ENCODE results near the gene PAK2.
"Not testable (repeated sequence)": the region's sequence is repeated elsewhere in the genome, so short reads cannot be mapped to it uniquely, and the experiment has no call there.

The PAK2 gene

DNA sequence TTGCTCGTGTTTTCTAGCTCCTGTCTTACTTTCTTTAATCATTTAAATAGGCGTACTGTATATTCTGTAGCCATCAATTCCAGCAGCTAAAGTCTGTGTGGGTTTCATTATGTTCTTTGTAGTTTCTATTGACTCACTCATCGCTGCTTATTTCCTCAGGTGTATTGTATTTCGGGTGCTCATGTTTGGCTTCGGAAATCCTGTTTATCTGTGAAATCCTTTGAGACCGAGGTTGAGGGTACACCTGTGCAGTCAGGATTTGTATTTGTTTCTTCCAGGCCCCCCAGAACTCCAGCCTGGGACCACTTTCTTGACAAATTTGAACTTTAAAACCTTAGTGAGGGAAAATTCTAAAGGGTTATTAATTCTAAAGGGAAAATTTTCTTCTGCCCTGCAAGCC is 2.0 kb upstream of the PAK2 start:
- DNase-seq: no peak

DNA sequence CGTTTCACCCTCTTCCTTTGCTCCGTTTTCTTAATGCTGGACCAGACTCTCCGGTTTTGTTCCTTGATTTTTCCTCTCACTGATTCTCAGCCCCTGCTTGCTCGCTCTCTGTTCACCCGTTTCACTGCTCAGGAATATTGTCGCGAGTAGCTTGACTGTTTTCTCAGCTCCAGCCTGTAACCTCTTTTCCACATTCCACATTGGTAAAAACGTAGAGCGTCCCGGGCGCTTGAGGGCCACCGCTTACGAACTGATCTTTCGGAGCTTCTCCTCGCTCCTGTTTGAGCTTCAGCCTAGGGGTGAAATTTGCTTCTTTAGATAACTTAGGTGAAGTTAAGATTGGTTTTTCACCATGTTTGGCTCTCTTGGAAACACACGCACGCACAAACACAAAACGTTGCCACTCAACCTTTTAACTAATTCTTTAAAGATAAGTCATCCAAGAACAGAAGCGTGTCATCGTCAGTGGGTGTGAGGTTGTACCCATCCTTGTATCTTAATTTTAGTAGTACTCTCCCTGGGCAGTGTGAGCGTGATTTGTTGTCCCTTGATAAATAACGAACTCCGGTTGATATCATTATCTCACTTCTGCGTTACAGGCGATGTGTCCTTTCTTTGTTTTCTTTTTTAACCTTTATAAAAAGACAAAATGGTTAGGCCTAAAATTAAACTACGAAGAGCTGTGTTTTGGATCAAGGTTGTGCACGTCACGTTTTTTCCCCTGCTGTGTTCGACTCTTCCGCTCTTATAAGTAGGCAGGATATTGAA is 1.0 kb downstream of the PAK2 start:
- DNase-seq: no peak

DNA sequence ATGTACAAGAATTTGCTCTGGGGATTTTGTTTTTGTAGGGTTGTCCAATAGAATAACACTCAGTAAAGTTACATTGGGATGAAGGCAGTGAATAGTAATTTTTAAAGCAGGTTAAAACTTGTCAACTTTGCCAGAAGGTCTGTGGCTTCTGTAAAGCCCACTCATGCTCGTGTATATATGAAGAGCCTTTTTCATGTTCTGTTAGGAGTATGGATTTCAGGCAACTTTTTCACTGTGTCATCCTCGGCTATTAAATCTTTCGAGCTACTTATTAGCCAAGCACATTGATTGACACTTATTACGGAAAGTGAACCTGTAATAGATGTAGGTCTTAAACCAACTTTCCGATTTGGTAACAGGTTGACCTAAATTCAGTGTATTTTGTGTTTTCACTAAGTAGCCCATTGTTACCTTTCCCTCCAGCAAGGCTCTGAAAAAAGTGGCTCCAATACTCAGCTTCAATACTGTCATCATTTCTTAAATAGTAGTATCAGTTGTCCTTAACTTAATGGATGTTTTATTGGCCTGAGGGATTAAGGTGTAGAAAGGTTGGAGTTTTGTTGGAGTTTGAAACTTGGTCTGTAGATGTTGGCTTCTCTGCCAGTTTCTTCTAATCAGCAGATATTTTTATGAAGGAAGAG is 1.7 kb downstream of the PAK2 start:
- no peak for DNase-seq

DNA sequence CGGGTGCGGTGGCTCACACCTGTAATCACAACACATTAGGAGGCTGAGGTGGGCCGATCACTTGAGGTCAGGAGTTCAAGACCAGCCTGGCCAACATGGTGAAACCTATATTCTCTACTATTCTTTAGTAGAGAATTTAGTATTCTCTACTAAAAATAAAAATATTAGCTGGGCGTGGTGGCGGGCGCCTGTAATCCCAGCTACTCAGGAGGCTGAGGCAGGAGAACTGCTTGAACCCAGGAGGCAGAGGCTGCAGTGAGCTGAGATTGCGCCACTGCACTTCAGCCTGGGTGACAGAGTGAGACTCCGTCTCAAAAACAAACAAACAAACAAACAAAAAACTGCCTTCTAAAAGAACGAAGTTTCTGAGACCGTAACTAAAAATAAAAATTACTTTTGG is 3.9 kb downstream of the PAK2 start:
- DNase-seq: not testable (repeated sequence)

DNA sequence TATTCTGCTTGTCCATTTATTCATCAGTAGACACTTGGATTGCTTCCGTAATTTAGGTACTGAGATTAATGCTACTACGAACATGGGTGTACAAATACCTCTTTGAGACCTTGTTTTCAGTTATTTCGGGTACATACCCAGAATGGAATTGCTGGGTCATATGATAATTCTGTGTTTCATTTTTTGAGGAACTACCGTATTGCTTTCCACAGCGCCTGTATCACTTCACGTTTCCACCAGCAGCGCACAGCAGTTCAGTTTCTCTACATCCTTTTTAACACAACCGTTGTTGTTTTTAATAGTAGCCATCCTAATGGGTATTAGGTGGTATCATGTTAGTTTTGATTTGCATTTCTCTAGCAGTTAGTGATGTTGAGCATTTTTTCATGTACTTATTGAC is 9.5 kb downstream of the PAK2 start:
- DNase-seq: peak; percentile 21

DNA sequence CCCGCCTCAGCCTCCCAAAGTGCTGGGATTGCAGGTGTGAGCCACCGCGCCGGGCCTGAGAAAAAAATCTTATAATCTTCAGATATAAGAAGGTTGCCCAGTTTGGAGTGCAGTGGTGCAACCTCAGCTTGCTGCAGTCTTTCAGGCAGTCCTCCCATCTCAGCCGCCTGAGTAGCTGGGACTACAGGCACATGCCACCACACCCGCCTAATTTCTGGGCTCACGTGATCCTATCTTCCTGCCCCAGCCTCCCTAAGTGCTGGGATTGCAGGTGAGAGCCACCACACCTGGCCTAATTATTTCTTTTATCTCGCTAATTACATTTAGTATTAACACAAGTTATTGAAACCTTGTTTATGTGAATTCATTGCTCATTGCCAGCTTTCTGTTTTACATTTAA is 13.5 kb downstream of the PAK2 start:
- DNase-seq: no peak

DNA sequence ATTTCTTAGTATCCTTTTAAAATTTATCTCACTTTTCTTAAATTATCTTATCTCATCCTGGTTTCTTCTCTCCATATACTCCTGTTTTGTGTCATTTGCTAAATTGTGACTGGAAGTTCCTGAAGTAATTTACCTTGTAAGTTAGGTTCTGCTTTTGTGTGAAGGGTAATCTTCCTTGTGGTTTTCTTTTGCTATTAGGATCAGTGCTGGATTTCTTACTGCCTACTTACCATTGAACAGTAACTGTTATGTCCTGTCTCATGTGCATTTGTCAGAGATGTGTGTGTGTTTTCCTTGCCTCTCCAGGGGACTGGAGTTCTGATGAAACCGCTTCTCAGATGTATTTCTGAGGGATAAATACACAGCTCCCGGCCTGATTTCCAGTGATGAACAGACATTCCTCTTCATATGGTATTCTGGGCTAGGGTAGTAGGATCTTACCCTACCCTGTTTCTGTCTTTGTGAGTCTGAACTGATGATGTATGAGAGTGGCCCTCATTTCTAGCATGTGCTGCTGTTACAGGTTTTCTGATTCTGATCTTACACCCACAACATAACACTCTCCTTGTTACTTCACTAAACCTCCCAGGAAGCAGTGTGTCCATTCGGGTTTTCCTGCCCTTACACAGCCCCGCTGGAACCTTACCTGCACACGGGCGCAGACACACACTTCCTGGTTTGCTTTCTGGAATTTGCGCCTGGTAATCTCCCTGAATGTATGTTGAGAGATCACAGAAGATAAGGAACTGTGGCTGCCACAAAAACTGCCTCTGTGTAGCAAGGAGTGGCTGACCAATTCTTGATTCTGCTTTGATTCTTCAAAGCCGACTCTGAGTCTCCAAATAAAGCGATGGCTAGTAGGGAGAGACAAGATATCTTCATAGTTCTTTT is 14.7 kb downstream of the PAK2 start:
- no peak for DNase-seq

DNA sequence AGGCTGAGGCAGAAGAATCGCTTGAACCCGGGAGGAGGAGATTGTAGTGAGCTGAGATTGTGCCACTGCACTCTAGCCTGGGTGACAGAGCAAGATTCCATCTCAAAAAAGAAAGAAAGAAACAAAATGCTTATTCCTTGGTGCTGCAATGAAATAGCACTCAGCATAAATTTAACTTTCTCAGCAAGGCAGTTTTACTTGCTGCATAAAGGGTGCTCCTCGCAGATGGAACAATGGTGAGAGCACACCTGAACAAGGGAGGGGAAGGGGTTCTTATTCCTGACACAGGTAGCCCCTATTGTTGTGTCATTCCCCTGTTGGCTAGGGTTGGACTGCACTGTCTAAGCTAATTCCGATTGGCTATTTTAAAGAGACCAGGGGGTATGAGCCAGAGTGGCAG is 17.1 kb downstream of the PAK2 start:
- no peak for DNase-seq

DNA sequence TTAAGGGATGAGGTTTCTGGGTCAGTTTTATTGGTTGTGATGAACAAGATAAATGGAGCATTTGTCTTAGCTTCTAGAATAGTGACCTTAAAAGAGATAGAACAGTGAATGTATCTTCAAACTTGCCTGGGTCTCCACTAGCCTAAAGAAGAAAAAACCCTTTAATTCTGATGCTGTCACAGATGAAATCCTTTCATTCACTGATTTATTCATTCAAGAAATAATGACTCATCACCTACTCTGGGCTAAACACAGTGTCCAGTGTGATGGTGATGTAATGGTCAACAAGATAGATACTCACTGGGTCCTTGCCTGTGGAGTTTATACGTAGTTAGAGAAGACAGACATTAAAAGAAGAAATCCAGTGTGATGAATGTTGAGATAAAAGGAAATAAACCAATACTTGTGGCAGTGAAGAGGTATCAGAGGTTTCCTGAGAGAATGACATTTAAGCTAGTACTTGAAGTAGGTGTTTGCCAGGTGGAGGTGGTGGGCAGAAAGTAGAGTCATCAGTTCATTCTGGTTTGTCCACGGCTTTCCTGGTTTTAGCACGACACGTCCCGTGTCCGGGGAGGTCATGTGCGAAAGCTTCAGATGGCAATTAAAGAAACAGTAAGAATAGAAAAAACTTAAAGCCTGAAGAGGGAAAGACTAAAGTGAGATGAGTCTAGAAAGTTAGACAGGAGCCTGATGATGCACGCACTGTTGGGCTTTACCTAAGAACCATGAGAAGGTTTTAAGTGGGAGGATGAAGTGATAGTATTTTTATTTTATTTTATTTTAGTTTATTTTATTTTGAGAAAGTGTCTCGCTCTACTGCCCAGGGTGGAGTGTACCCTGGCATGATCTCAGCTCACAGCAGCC is 18.5 kb downstream of the PAK2 start:
- DNase-seq: no peak

DNA sequence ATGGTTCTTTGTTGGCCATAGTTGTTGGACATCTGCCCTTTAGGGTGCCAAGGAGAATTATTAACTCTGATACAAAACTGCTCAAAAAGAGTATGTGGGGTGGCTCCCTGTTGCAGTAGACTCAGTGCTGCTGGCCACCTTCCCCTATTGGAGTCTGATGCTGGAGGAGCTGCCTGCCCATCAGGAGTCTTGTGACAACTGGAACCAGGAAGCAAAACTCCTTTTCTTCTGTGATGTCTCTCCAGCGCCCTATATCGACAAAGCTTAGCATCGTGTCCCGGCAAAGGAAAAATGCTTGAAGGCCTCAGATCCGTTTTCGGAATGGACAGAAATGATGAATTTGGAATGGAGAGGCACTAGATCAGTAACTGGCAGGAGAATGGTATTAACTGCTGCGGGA is 23.5 kb downstream of the PAK2 start:
- no peak for DNase-seq

DNA sequence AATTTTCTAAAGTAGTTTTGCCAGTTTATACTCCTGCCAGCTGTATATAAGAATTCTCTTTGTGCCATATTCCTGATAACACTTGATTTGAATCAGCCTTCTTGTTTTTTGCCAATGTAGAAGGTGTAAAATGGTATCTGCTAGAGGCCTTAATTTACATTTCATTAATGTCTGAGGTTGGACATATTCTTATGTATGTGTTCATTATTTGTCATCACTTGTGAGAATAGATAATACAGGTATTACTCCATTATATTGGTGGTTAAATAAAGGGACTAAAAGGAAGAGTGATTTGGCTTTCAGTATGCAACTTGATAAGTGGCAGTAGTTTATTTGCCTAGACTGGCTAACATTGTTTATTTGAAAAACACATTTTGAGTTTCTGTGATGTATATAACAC is 25.8 kb downstream of the PAK2 start:
- no peak for DNase-seq

DNA sequence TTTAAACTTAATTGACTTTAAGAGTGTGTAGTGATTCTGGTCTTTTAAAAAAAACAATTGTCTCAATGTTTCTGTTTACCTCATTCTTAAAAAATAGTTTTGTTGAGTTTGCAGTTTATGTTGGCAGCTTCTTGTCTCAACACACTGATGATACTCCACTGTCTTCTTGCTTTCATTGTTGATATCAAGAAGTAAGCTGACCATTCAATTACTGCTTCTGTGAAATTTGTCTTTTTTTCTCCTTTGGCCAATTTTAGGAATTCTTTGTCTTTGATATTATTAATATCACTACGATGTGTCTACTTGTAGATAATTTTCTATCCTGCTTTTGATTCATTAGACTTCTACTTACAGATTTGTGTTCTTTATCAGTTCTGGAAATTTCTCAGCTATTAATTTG is 31.4 kb downstream of the PAK2 start:
- no peak for DNase-seq

DNA sequence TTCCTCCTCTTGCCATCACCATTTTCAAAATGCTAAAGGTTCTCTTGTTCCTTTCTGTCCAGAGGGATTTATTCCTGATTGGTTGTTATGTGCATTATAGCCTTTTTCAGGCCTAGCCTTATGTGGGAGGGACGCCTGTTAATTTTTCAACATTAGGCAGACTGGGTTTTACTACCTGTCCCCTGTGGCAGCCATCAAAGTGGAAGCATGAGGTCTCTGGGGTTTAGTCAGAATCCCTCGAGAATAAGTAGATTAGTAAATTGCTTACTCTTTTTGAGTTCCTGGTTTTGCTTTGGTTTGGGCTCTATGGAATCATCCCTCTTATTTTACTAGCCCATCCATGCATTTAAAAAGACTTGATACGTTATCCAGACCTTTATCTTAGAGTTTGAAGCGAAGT is 32.4 kb downstream of the PAK2 start:
- no peak for DNase-seq

DNA sequence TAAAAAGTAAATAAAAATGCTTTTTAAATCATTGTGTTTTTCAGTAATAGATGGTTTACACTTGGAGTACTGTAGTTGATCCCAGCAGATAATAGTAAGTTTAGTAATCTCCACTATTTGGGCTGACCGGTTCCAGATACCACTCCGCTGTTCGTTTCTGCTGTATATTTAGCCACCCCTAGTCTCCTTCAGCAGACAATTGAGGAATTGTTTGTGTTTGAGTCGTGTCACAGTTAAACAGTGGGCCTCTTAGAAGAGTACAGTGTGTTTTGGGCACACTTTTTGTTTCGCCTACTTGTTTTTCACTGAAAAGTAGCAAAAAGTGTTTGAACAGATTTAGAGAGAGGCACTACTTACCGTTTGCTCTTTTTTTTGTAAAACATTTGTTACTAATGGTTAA is 33.2 kb downstream of the PAK2 start:
- no peak for DNase-seq

DNA sequence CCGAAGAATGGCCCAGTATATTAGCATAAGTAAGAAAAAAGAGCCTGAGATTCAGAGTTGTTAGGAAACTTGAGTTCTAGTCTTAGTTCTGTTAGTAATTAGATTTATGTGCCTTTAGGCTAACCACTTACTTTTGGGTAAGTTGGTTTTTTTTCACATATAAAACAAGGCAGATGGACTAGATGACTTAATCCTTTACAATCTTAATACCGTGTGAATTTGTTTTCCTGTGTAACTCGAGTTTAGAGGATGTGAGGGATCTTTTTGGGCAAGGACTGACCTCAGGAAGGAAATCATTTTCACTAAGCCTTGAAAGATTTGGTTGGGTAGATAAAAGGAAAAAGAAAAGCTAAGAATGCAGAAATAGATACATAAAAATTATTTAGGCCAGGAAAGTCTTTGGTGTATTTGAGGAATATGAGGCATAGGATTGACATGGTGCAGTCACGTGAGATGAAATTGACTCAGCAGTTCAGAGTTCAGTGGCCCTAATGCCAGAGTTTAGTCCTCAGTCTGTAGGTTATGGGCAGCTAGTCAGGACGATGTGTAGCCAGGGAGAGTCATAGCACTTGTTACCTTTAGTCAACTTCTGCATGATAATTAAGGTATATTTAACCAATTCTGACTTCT is 34.6 kb downstream of the PAK2 start:
- no peak for DNase-seq

DNA sequence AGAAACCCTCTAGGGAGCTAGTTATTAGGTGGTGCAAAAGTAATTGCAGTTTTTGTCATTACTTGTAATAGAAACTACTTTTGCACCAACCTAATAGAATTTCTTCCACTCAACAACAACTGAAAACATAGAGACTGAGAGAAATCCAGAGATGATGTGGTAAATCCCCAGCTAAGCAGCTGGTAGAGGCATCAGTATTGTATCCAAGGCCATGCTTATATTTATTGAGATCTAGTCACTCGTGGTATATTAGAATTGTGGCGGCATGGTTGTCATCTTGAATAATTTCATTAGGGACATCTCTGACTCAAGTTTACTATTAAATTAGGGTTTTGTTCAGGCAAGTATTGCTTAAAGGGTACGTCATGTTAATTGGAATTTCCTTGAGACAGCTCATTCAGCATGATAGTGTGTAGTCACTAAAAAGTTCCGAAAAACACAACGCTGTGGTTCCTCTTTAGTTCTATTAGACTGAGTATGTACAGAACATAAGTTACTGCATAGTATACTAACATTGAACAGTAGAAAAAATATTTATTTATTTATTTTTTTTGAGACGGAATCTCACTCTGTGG is 35.3 kb downstream of the PAK2 start:
- no peak for DNase-seq

DNA sequence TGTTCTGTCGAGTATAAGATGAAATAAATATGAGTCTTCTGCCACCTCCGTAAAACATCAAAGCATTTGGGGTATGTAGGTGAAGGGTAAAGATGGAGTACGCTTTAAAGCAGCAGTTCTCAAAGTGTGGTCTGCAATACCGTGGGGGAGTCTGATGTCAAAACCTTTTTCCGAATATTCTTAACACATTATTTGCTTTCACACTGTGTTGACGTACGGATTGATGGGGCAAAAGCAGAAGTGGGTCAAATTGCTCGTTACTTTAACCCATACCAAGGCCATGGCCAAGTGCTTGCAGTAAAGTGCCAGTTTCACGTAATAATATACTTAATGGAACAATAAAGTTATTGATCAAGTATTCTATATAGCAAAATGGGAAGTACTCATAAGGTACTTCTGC is 36.3 kb downstream of the PAK2 start:
- DNase-seq: no peak

DNA sequence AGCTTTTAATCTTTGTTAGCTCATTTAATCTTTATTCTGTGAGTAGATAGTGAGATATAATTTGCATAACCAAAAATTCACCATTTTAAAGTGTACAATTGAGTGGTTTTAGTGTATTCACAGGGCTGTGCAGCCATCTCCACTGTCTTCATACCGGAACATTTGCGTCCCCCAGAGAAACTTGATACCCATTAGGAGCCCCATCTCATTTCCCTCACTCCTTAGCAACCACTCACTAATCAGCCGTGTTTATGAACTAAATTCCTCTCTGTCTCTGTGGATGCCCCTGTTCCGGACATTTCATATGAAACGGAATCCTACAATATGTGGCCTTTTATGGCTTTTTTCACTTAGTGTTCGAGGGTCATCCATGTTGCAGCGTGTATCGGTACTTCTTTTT is 38.2 kb downstream of the PAK2 start:
- no peak for DNase-seq

DNA sequence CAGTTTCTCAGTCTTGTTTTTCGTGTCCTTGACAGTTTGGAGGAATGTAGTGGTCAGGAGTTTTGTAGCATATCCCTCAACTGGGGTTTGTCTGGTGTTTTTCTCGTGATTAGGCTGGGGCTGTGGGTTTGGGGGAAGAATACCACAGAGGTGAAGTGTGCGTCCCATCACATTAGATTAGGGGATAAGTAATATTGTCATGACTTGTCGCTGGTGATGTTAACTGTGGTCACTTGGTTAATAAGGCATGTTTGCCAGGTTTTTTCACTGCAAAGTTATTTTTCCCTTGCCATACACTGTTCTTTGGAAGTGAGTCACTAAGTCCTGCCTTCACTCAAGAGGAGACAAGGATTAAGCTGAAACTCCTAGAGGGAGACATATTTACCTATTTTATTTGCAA is 39.1 kb downstream of the PAK2 start:
- DNase-seq: no peak

DNA sequence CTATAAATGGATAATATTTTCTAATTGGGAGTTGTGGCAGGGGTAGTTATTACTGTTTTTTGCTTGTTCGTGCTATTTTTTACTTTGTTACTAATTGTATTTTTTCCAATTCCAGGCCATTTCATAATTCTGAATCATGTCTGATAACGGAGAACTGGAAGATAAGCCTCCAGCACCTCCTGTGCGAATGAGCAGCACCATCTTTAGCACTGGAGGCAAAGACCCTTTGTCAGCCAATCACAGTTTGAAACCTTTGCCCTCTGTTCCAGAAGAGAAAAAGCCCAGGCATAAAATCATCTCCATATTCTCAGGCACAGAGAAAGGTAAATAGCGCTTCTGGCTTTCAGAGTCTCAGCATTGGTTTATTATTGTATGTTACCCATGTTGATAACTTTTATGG is 42.9 kb downstream of the PAK2 start:
- no peak for DNase-seq

DNA sequence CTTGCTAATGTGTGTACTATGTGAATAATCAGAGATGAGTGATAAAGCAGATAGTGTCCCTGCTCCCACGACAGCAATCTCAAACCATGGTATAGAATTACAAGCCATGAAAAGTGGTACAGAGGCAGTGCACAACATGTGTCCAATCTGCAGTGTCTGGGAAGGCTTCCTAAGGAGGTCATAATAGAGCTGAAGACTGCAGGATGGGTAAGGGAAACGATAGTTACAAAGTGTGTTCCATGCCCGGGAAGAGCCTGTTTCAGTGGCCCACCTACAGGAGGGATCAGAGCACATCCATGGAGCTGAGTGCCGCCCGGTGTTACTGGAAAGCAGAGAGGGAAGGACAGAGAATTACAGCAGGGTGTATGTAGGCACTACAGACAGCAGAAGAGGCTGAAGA is 48.9 kb downstream of the PAK2 start:
- DNase-seq: no peak

DNA sequence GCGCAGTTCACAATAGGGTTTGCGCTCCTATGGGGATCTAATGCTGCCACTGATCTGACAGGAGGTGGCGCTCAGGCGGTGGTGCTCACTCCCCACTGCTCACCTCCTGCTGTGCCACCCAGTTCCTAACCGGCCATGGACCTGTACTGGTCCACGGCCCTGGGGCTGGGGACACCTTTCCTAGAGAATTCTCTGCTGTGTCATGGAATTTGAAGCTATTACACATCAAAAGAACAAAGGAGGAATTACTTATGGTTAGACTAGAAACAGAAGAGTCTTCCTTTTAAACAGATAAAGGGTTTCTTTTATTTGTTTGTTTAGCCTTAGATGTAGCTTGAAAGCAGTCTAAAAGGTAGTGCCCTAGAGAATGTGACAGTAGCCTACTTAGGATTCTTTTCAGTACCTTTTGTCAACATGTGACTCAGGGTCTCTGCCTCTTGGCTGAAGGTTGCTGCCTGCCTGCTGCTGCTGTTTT is 50.3 kb downstream of the PAK2 start:
- DNase-seq: no peak

Data from SIG-M5 (cell line).